Measurements from ENCODE around the gene UBA3. TPM values are rescaled to one million over a fixed set of nuclear protein-coding genes. Genes with fewer than 3 reads are reported as not detected.
A peak's percentile ranks its signal among the peaks of the same experiment; 100 is the strongest.

Gene UBA3
- polyA plus RNA-seq, 2 donors = 30.7 to 34.9 TPM

GRCh38 chr3:69058180-69058946, 21.8 kb downstream of the UBA3 start:
- WGBS, 2 donors = 78 to 81% methylated on average over 3 of the region's 3 CpGs
- Histone ChIP-seq H3K36me3 (ENCODE audit: control insufficient read depth in 2 of 2, insufficient read depth in 2 of 2, low read length in 1 of 2) (peaks cover 3 to 5% of the 10 kb centered on the region in 2 donors), H3K27ac (ENCODE audit: low read depth in 2 of 2, low read length in 1 of 2) (no peak overlapping the region), H3K27me3 (ENCODE audit: control insufficient read depth in 1 of 2, insufficient read depth in 2 of 2, low read length in 2 of 2) (no peaks in the 10 kb centered on the region), H3K4me3 (ENCODE audit: low read depth in 1 of 2, low read length in 2 of 2) (no peak overlapping the region), H3K9me3 (ENCODE audit: control insufficient read depth in 2 of 2, insufficient read depth in 1 of 2, low read depth in 1 of 2, low read length in 1 of 2) (no peaks in the 10 kb centered on the region), H3K4me1 (ENCODE audit: control insufficient read depth in 2 of 2, insufficient read depth in 2 of 2, low read length in 1 of 2) (no peaks in the 10 kb centered on the region)

DNA sequence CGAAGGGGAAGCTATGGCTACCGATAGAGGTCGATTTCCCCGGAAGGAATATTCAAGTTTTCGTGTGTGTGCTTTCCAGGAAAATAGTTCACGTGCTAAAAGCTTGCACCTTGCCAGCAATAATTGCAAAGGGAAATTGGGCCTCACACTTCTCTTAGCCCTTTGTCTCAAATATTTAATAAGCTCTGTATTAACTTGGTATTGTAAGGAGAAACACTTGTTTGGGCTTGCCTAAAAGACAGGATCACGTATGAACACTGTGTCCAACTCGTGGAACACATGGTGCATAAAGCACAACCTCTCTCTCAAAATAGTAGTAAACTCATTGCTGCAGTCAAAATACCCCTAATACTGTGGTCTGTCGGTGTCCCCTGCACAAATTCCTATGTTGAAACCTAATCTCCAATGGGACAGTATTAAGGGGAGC, 27.7 kb downstream of the UBA3 start:
- Histone ChIP-seq H3K4me3 (ENCODE audit: low read depth in 1 of 2, low read length in 2 of 2) (peak overlapping the region; percentile 24 to 100), H3K27me3 (ENCODE audit: control insufficient read depth in 1 of 2, insufficient read depth in 2 of 2, low read length in 2 of 2) (no peaks in the 10 kb centered on the region), H3K36me3 (ENCODE audit: control insufficient read depth in 2 of 2, insufficient read depth in 2 of 2, low read length in 1 of 2) (peaks cover 0 to 4% of the 10 kb centered on the region in 2 donors), H3K4me1 (ENCODE audit: control insufficient read depth in 2 of 2, insufficient read depth in 2 of 2, low read length in 1 of 2) (peaks cover 0 to 1% of the 10 kb centered on the region in 2 donors), H3K27ac (ENCODE audit: low read depth in 2 of 2, low read length in 1 of 2) (peak overlapping the region; percentile 95 to 99), H3K9me3 (ENCODE audit: control insufficient read depth in 2 of 2, insufficient read depth in 1 of 2, low read depth in 1 of 2, low read length in 1 of 2) (no peaks in the 10 kb centered on the region)
- WGBS, 2 donors = 11 to 13% methylated on average over 9 of the region's 9 CpGs

GRCh38 chr3:69051756-69052471, 28.3 kb downstream of the UBA3 start, which contains the start of gene TMF1:
Gene TMF1, minus strand, starts transcription at chr3:69052333. Its CDS starts 247 bp downstream, at chr3:69052086.
- Histone ChIP-seq H3K9me3 (ENCODE audit: control insufficient read depth in 2 of 2, insufficient read depth in 1 of 2, low read depth in 1 of 2, low read length in 1 of 2) (no peaks in the 10 kb centered on the region), H3K27ac (ENCODE audit: low read depth in 2 of 2, low read length in 1 of 2) (peak within 1 kb of the TSS; percentile 95 to 99), H3K27me3 (ENCODE audit: control insufficient read depth in 1 of 2, insufficient read depth in 2 of 2, low read length in 2 of 2) (no peaks in the 10 kb centered on the region), H3K36me3 (ENCODE audit: control insufficient read depth in 2 of 2, insufficient read depth in 2 of 2, low read length in 1 of 2) (peaks cover 0 to 4% of the 10 kb centered on the region in 2 donors), H3K4me3 (ENCODE audit: low read depth in 1 of 2, low read length in 2 of 2) (peak within 1 kb of the TSS; percentile 85 to 100), H3K4me1 (ENCODE audit: control insufficient read depth in 2 of 2, insufficient read depth in 2 of 2, low read length in 1 of 2) (peaks cover 0 to 1% of the 10 kb centered on the region in 2 donors)
- WGBS, 2 donors = 0 to 1% methylated on average over 45 of the region's 45 CpGs

GRCh38 chr3:69048990-69049389, 31.2 kb downstream of the UBA3 start:
- Histone ChIP-seq H3K4me1 (ENCODE audit: control insufficient read depth in 2 of 2, insufficient read depth in 2 of 2, low read length in 1 of 2) (peaks cover 0 to 1% of the 10 kb centered on the region in 2 donors), H3K27me3 (ENCODE audit: control insufficient read depth in 1 of 2, insufficient read depth in 2 of 2, low read length in 2 of 2) (no peaks in the 10 kb centered on the region), H3K36me3 (ENCODE audit: control insufficient read depth in 2 of 2, insufficient read depth in 2 of 2, low read length in 1 of 2) (peaks cover 2 to 4% of the 10 kb centered on the region in 2 donors), H3K4me3 (ENCODE audit: low read depth in 1 of 2, low read length in 2 of 2) (no peak overlapping the region), H3K27ac (ENCODE audit: low read depth in 2 of 2, low read length in 1 of 2) (no peak overlapping the region), H3K9me3 (ENCODE audit: control insufficient read depth in 2 of 2, insufficient read depth in 1 of 2, low read depth in 1 of 2, low read length in 1 of 2) (no peaks in the 10 kb centered on the region)
- WGBS, 2 donors = 81 to 98% methylated on average over 2 of the region's 2 CpGs

- no peaks in the 10 kb centered on the region for H3K9me3 ChIP-seq (ENCODE audit: control insufficient read depth in 2 of 2, insufficient read depth in 1 of 2, low read depth in 1 of 2, low read length in 1 of 2)
- WGBS, 2 donors = 96 to 97% methylated on average over 2 of the region's 2 CpGs
- H3K4me1 ChIP-seq (ENCODE audit: control insufficient read depth in 2 of 2, insufficient read depth in 2 of 2, low read length in 1 of 2) = peaks cover 0 to 1% of the 10 kb centered on the region in 2 donors
- H3K4me3 ChIP-seq (ENCODE audit: low read depth in 1 of 2, low read length in 2 of 2) = no peak overlapping the region
- no peak overlapping the region for H3K27ac ChIP-seq (ENCODE audit: low read depth in 2 of 2, low read length in 1 of 2)
- H3K27me3 ChIP-seq (ENCODE audit: control insufficient read depth in 1 of 2, insufficient read depth in 2 of 2, low read length in 2 of 2) = no peaks in the 10 kb centered on the region
- peaks cover 2 to 8% of the 10 kb centered on the region in 2 donors for H3K36me3 ChIP-seq (ENCODE audit: control insufficient read depth in 2 of 2, insufficient read depth in 2 of 2, low read length in 1 of 2)
Observed at GRCh38 chr3:69044608-69045007, 35.6 kb downstream of the UBA3 start.

DNA sequence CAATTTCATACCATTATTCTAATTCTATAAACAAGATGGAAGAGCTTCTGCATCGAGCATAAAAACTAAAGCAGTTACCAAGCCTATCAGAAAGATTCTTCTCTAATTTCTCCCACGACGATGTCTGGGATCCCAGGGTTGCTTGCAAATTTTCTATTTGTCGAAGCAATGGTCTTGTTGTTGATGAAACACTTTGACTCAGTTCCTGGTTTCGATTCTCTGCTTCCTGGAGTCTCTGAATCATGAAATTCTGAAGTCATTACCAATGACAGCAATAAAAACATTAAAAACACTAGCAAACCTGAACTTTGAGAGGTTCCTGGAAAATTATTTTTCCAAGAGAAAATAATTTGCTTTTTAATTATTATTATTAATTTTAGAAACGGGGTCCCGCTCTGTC, 46.7 kb downstream of the UBA3 start:
- WGBS, 2 donors = 81 to 83% methylated on average over 7 of the region's 7 CpGs
- no peak overlapping the region for H3K27ac ChIP-seq (ENCODE audit: low read depth in 2 of 2, low read length in 1 of 2)
- peaks cover 3 to 14% of the 10 kb centered on the region in 2 donors for H3K36me3 ChIP-seq (ENCODE audit: control insufficient read depth in 2 of 2, insufficient read depth in 2 of 2, low read length in 1 of 2)
- H3K27me3 ChIP-seq (ENCODE audit: control insufficient read depth in 1 of 2, insufficient read depth in 2 of 2, low read length in 2 of 2) = no peaks in the 10 kb centered on the region
- no peaks in the 10 kb centered on the region for H3K9me3 ChIP-seq (ENCODE audit: control insufficient read depth in 2 of 2, insufficient read depth in 1 of 2, low read depth in 1 of 2, low read length in 1 of 2)
- no peak overlapping the region for H3K4me3 ChIP-seq (ENCODE audit: low read depth in 1 of 2, low read length in 2 of 2)
- H3K4me1 ChIP-seq (ENCODE audit: control insufficient read depth in 2 of 2, insufficient read depth in 2 of 2, low read length in 1 of 2) = no peaks in the 10 kb centered on the region

DNA sequence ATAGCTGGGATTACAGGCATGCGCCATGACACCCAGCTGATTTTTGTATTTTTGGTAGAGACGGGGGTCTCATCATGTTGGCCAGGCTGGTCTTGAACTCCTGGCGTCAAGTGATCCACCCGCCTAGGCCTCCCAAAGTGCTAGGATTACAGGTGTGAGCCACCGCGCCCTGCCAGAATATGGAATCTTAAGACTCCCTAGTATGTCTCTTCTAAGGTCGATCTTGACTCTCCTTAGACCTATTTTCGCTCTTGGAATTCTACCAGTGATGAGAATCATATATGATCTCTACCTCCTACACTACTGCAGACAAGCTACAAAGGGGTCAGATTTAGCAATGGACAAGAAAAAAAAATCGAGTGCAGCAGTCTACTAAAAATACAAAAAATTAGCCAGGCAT, 47.4 kb downstream of the UBA3 start:
- WGBS, 2 donors = 96% methylated on average over 9 of the region's 9 CpGs

GRCh38 chr3:69032142-69032541, 48.0 kb downstream of the UBA3 start:
- Histone ChIP-seq H3K4me3 (ENCODE audit: low read depth in 1 of 2, low read length in 2 of 2) (no peak overlapping the region), H3K9me3 (ENCODE audit: control insufficient read depth in 2 of 2, insufficient read depth in 1 of 2, low read depth in 1 of 2, low read length in 1 of 2) (no peaks in the 10 kb centered on the region), H3K36me3 (ENCODE audit: control insufficient read depth in 2 of 2, insufficient read depth in 2 of 2, low read length in 1 of 2) (peaks cover 3 to 14% of the 10 kb centered on the region in 2 donors), H3K27me3 (ENCODE audit: control insufficient read depth in 1 of 2, insufficient read depth in 2 of 2, low read length in 2 of 2) (no peaks in the 10 kb centered on the region), H3K27ac (ENCODE audit: low read depth in 2 of 2, low read length in 1 of 2) (no peak overlapping the region), H3K4me1 (ENCODE audit: control insufficient read depth in 2 of 2, insufficient read depth in 2 of 2, low read length in 1 of 2) (no peaks in the 10 kb centered on the region)
- WGBS, 2 donors = 92 to 94% methylated on average over 2 of the region's 2 CpGs

More for the DNA sequence above, 47.4 kb downstream of the UBA3 start:
- no peaks in the 10 kb centered on the region for H3K27me3 ChIP-seq (ENCODE audit: control insufficient read depth in 1 of 2, insufficient read depth in 2 of 2, low read length in 2 of 2)
- no peaks in the 10 kb centered on the region for H3K9me3 ChIP-seq (ENCODE audit: control insufficient read depth in 2 of 2, insufficient read depth in 1 of 2, low read depth in 1 of 2, low read length in 1 of 2)
- no peak overlapping the region for H3K4me3 ChIP-seq (ENCODE audit: low read depth in 1 of 2, low read length in 2 of 2)
- H3K36me3 ChIP-seq (ENCODE audit: control insufficient read depth in 2 of 2, insufficient read depth in 2 of 2, low read length in 1 of 2) = peaks cover 3 to 14% of the 10 kb centered on the region in 2 donors
- H3K4me1 ChIP-seq (ENCODE audit: control insufficient read depth in 2 of 2, insufficient read depth in 2 of 2, low read length in 1 of 2) = no peaks in the 10 kb centered on the region
- no peak overlapping the region for H3K27ac ChIP-seq (ENCODE audit: low read depth in 2 of 2, low read length in 1 of 2)

GRCh38 chr3:69031635-69032034, 48.5 kb downstream of the UBA3 start:
- Histone ChIP-seq H3K27me3 (ENCODE audit: control insufficient read depth in 1 of 2, insufficient read depth in 2 of 2, low read length in 2 of 2) (no peaks in the 10 kb centered on the region), H3K4me3 (ENCODE audit: low read depth in 1 of 2, low read length in 2 of 2) (no peak overlapping the region), H3K9me3 (ENCODE audit: control insufficient read depth in 2 of 2, insufficient read depth in 1 of 2, low read depth in 1 of 2, low read length in 1 of 2) (no peaks in the 10 kb centered on the region), H3K27ac (ENCODE audit: low read depth in 2 of 2, low read length in 1 of 2) (no peak overlapping the region), H3K36me3 (ENCODE audit: control insufficient read depth in 2 of 2, insufficient read depth in 2 of 2, low read length in 1 of 2) (peaks cover 3 to 14% of the 10 kb centered on the region in 2 donors), H3K4me1 (ENCODE audit: control insufficient read depth in 2 of 2, insufficient read depth in 2 of 2, low read length in 1 of 2) (no peaks in the 10 kb centered on the region)
- WGBS, 2 donors = 73 to 79% methylated on average over 1 of the region's 1 CpG
